Measurements from ENCODE around the gene ZNF10. TPM values are rescaled to one million over a fixed set of nuclear protein-coding genes. Genes with fewer than 3 reads are reported as not detected.

Gene ZNF10
- total RNA-seq, 1 donor: 9.8 TPM

DNA sequence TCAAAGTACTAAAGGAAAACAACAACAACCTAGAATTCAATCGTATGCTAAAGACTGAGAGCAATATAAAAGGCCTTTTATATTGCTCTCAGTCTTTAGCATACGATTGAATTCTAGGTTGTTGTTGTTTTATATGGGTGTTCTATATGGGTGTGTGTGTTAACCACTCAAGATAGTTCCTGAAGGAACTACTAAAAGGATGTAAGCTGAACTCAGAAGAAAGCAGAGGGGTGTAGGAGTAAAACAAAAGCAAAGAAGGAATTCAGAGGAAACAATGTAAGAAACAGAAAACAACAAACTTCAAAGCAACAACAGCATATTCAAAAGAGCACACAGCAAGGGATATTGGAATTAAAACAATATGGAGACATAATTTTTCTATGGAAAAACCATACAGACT lies 5.8 kb upstream of the ZNF10 start:
- Histone ChIP-seq H3K4me3 (ENCODE audit: insufficient read depth, low read length) (no peak overlapping the region), H3K27ac (ENCODE audit: low read depth, low read length) (no peak overlapping the region), H3K27me3 (ENCODE audit: insufficient read depth, low read length) (no peaks in the 10 kb centered on the region), H3K4me1 (ENCODE audit: insufficient read depth, low read length) (no peaks in the 10 kb centered on the region), H3K36me3 (ENCODE audit: insufficient read depth, low read length) (peaks cover 10% of the 10 kb centered on the region), H3K4me2 (ENCODE audit: insufficient read depth, low read length) (no peak overlapping the region), H2AFZ (ENCODE audit: low read length) (no peak overlapping the region), H4K20me1 (ENCODE audit: insufficient read depth, low read length) (no peaks in the 10 kb centered on the region), H3K79me2 (ENCODE audit: insufficient read depth, low read length) (peaks cover 3% of the 10 kb centered on the region), H3K9me3 (ENCODE audit: low read depth, low read length) (peaks cover 24% of the 10 kb centered on the region)
- no peak for DNase-seq (ENCODE audit: insufficient read length, low spot score, missing footprints)
- TF ChIP-seq, protein P1, sequence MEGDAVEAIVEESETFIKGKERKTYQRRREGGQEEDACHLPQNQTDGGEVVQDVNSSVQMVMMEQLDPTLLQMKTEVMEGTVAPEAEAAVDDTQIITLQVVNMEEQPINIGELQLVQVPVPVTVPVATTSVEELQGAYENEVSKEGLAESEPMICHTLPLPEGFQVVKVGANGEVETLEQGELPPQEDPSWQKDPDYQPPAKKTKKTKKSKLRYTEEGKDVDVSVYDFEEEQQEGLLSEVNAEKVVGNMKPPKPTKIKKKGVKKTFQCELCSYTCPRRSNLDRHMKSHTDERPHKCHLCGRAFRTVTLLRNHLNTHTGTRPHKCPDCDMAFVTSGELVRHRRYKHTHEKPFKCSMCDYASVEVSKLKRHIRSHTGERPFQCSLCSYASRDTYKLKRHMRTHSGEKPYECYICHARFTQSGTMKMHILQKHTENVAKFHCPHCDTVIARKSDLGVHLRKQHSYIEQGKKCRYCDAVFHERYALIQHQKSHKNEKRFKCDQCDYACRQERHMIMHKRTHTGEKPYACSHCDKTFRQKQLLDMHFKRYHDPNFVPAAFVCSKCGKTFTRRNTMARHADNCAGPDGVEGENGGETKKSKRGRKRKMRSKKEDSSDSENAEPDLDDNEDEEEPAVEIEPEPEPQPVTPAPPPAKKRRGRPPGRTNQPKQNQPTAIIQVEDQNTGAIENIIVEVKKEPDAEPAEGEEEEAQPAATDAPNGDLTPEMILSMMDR (IDR thresholded peaks at IDR 0.05; ENCODE audit: extremely low read depth, low read depth, low read length): no peak

DNA sequence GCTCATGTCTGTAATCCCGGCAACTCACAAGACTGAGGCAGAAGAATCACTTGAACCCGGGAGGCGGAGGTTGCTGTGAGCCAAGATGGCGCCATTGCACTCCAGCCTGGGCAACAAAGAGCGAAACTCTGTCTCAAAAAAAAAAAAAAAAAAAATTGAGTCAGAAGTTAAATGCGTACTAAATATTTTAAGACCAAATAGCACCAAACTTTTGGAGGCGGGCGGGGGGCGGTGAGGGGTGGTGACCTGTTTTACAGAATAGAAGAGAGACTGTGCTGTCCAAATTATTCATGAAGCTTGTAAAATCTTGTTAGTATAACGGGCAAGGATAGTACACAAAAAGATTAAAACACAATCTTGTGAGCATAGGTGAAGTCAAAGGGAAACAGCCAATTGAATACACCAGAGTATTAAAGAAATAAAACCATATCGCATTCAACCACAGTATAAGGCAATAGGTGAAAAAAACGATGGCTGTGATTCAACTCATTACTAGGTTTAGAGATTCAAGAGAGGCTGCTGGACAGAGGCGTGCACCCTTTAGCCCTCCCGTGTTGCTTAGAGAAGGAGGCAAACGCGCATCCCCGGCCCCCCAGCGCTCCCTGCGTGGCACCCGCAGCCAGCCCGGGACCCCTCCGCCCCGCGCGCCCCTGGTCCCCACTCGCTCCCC lies 924 bp upstream of the ZNF10 start:
- Histone ChIP-seq H3K27ac (ENCODE audit: low read depth, low read length) (peak overlapping the region; percentile 98), H2AFZ (ENCODE audit: low read length) (peak overlapping the region; percentile 97), H3K36me3 (ENCODE audit: insufficient read depth, low read length) (peaks cover 6% of the 10 kb centered on the region), H3K4me1 (ENCODE audit: insufficient read depth, low read length) (no peaks in the 10 kb centered on the region), H3K79me2 (ENCODE audit: insufficient read depth, low read length) (peaks cover 6% of the 10 kb centered on the region), H3K9me3 (ENCODE audit: low read depth, low read length) (peaks cover 3% of the 10 kb centered on the region), H3K4me2 (ENCODE audit: insufficient read depth, low read length) (peak overlapping the region; percentile 94), H4K20me1 (ENCODE audit: insufficient read depth, low read length) (no peaks in the 10 kb centered on the region), H3K4me3 (ENCODE audit: insufficient read depth, low read length) (peak overlapping the region; percentile 88), H3K27me3 (ENCODE audit: insufficient read depth, low read length) (no peaks in the 10 kb centered on the region)
- TF ChIP-seq, protein P1 (IDR thresholded peaks at IDR 0.05; ENCODE audit: extremely low read depth, low read depth, low read length): no peak
- DNase-seq (ENCODE audit: insufficient read length, low spot score, missing footprints): no peak

DNA sequence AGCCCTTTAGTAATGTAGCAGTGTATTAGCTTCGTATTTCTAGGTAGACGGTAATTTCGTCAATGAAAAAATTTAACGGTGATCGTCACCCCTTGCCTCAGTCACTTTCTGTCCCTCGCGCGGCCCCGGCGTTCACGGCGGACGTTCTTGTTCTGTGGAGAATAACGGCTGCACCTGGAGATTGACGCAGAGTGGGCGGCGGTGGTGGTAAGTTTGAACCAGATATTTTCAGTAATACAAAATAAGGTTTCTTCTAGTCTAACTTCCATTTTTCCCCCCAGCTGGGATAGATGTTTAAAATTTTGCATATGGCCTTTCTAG lies 341 bp downstream of the ZNF10 start:
- H3K9me3 ChIP-seq (ENCODE audit: low read depth, low read length): peaks cover 3% of the 10 kb centered on the region
- peaks cover 9% of the 10 kb centered on the region for H3K36me3 ChIP-seq (ENCODE audit: insufficient read depth, low read length)
- TF ChIP-seq, protein P1 (IDR thresholded peaks at IDR 0.05; ENCODE audit: extremely low read depth, low read depth, low read length): no peak
- peak overlapping the region; percentile 99 for H2AFZ ChIP-seq (ENCODE audit: low read length)
- no peaks in the 10 kb centered on the region for H3K27me3 ChIP-seq (ENCODE audit: insufficient read depth, low read length)
- peak overlapping the region; percentile 98 for H3K27ac ChIP-seq (ENCODE audit: low read depth, low read length)
- H3K4me3 ChIP-seq (ENCODE audit: insufficient read depth, low read length): peak overlapping the region; percentile 88
- no peaks in the 10 kb centered on the region for H3K4me1 ChIP-seq (ENCODE audit: insufficient read depth, low read length)
- peak overlapping the region; percentile 94 for H3K4me2 ChIP-seq (ENCODE audit: insufficient read depth, low read length)
- no peak for DNase-seq (ENCODE audit: insufficient read length, low spot score, missing footprints)
- H4K20me1 ChIP-seq (ENCODE audit: insufficient read depth, low read length): no peaks in the 10 kb centered on the region
- H3K79me2 ChIP-seq (ENCODE audit: insufficient read depth, low read length): peaks cover 3% of the 10 kb centered on the region

DNA sequence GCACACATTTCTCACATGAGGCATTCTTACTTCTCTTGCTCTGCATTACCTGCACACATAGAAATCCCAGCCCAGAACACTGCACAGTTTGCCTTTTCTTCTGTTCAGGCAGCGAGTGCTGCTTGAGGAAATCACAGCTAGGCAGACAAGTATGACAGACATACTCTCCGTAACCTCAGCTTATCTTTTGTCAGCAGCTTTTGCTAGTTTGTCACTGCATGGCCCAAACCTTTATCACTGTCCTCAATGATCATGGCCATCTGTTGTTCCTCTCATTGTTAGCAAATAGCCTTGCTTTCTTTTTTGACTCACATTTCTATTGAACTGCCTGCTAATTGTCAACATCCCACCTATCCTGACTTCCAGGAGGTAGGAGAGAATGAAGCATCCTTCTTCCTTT lies 5.3 kb downstream of the ZNF10 start:
- no peaks in the 10 kb centered on the region for H3K27me3 ChIP-seq (ENCODE audit: insufficient read depth, low read length)
- no peak overlapping the region for H3K4me2 ChIP-seq (ENCODE audit: insufficient read depth, low read length)
- no peak overlapping the region for H3K27ac ChIP-seq (ENCODE audit: low read depth, low read length)
- H3K36me3 ChIP-seq (ENCODE audit: insufficient read depth, low read length): peaks cover 14% of the 10 kb centered on the region
- H3K9me3 ChIP-seq (ENCODE audit: low read depth, low read length): peaks cover 8% of the 10 kb centered on the region
- no peak overlapping the region for H3K4me3 ChIP-seq (ENCODE audit: insufficient read depth, low read length)
- no peak for DNase-seq (ENCODE audit: insufficient read length, low spot score, missing footprints)
- no peaks in the 10 kb centered on the region for H3K4me1 ChIP-seq (ENCODE audit: insufficient read depth, low read length)
- no peak overlapping the region for H2AFZ ChIP-seq (ENCODE audit: low read length)
- TF ChIP-seq, protein P1 (IDR thresholded peaks at IDR 0.05; ENCODE audit: extremely low read depth, low read depth, low read length): no peak
- no peaks in the 10 kb centered on the region for H4K20me1 ChIP-seq (ENCODE audit: insufficient read depth, low read length)
- peaks cover 3% of the 10 kb centered on the region for H3K79me2 ChIP-seq (ENCODE audit: insufficient read depth, low read length)
